GM19351 (cell line): Measurements from ENCODE around the gene ASB7.

Experiments
- ATAC-seq: cut with Tn5 transposase; IDR thresholded peaks from one replicate; pipeline ENCODE4 v1.9.1; 2021; ENCODE audit warnings: mild to moderate bottlenecking, moderate library complexity; ENCODE audit not compliant: unreplicated experiment

Gene ASB7

DNA sequence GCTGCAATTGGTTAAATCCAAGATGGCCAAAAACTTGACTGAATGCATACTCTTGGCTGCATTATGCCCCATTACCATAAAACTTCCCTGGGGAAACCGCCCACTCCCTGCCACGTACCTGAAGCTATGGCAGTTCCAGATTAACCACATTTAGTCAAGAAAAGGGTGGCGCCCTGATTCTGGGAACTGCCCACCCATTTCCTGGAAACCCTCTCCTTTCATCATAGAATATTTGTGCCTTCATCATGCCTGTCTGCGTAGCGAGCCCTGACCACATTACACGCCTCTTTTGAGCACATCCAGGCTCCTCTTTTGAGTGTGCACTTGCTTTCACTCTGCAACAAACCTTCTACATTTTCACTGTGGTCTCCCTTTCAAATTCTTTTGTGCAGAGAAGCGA lies 5.6 kb upstream of the ASB7 start:
- peak; percentile 80 for ATAC-seq

DNA sequence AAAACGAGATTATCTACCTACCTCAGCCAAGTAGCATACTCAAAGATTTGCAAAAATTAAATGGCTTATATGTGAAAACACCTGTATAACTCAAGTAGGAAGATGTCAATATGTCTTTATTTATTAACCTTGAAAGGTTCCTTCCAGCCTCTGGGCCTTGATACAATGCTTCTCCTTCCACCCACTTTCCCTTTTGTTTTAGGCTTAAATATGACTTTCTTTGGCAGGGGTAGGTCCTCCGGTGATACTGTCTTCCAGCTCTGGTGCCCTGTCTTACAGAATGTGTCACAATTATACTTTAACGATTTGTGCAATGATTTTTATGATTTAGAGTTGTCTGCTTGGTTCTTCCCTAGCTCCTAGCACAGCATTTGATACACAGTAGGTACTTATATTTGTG lies 4.5 kb upstream of the ASB7 start:
- ATAC-seq: no peak

DNA sequence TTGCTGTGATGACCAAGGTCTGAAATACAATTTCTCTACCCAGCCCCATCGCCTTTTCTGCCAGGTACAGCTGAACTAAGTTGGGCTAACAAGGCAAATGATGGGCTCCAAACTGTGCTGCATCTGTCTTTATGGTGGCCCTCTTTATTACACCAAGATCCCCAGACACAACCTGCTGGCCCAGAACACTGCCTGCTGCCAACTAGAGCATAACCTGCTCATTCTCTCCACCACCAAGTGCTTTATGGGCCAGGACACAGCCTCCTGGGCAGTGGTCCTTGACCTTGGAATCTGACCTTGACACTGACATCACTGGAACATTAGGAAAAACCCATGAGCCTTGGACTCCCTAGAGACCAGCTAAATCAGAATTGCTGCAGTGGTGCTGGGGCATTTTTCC lies 3.7 kb upstream of the ASB7 start:
- no peak for ATAC-seq

DNA sequence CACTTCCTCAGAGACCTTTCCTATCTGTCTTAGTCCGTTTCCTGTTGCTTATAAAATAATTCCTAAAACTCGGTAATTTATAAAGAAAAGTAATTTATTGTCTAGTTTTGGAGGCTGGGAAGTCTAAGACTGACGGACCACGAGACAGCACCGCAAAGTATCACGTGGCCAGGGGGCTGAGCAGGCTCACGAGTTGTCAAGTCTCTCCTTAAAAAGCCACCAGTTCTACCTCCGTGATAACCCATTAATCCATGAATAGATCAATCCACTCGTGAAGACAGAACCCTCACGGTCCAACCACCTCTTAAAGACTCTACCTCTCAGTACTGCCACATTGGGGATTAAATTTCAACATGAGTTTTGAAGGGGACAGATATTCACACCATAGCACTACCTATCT lies 1.2 kb upstream of the ASB7 start:
- no peak for ATAC-seq

DNA sequence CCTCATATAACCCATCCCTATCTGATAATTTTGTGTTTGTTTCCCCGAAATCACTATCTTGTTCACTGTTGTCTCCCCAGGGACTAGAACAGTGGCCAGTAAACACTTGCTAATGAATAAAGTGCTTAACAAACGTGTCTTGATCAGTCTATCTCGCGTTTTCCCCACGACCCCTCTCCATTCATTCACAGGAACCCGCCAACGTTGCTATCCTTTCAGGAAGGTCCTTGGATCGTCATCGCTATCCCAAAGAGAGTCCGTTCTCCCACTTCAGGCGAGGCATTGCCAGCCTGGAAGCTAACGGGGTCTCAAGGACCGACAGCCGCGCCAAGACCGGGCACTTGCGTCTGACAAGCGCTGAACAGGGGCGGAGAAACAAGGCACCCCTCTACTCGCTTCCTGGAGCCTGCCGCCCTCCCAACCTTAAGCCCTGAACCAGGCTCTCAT lies 749 bp upstream of the ASB7 start:
- ATAC-seq: peak; percentile 9

DNA sequence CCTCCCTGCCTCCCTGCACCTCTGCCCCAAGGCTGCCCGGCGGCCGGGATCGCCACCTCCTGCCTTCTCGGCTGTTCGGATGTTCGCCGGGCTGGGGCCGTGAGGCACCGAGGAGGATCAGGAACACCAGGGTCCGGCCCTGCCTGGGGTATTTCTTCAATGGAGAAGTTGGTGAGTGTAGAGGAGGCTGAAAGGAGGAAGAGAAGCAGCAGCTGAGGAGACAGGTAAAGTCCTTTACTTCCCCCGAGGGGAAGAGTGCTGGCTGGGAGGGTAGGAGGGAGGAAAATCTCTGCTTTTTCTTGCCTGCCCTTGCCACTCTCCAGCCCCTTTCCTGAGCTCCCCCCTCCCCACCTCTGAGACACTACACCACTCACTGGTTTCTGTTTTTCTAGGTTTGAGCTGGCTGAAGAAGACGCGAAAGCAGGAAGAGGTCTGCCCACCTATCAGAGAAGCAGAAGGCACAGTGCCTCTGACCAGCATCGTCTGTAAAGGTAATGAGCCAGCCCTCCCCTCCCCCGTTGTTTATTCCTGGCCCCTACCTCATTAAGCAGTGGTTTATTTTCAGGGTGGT lies 519 bp downstream of the ASB7 start:
- ATAC-seq: peak; percentile 48

DNA sequence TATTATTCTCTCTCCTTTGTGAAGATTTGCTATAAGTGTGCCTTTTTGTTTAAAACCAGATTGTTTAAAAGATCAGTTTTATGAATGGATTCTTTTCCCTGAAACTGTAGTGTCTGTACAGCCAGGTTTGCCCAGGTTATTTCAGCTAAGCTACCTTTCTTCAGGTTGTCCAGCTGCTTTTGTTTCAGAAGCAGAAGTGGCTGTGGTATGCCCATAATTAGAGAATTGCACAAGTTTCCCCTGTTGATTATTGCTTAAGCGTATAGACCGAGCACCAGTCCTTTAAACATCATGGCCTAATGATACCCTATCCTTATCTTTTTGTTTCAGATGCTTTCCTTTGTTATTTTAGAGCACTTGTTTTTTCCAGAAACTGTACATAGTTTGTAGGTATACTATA lies 10.2 kb downstream of the ASB7 start:
- ATAC-seq: no peak

DNA sequence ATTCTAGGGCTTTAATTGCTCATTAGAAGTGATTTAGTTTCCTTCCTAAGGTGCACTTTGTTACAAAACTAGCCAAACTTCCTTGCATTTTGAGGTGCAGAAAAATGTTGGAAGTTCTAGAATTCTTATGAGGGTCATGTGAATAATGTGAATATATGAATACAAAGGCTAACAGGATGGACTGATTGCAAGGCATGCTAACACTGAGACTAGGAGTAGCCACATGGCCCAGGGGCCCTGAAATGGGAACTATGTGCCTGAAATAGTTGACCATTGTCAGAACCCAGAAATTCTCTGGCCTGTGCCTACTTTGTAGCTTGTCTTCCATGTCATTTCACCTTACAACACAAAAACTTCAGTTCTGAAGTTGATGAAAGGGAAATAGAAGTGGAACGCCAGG lies 10.8 kb downstream of the ASB7 start:
- no peak for ATAC-seq

DNA sequence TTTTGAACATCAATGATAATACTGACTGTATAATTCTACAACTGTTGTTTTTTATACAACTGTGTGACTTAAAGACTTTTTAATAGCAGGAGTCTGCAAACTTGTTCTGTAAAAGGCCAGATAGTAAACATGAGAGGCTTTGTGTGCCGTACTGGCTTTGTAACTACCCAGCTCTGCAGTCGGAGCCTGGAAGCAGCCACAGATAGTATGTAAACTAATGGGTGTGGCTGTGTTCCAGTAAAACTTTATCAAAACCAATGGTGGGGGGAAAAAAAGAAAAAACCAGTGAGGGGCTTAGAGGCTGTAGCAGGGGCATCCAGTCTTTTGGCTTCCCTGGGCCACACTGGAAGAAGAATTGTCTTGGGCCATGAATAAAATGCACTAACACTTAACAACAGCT lies 11.9 kb downstream of the ASB7 start:
- no peak for ATAC-seq

DNA sequence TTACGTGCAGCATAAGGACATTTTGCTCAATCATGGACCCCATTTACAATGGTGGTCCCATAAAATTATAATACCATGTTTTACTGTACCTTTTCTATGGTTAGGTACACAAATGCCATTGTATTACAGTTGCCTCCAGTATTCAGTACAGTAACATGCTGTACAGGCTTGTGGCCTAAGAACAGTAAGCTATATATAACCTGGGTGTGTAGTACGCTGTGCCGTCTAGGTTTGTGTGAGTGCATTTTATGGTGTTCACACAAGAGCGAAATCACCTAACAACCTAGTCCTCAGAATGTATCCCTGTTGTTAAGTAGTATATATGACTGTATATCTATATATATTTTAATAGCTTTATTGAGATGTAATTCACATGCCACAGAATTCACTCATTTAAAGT lies 12.5 kb downstream of the ASB7 start:
- ATAC-seq: no peak

DNA sequence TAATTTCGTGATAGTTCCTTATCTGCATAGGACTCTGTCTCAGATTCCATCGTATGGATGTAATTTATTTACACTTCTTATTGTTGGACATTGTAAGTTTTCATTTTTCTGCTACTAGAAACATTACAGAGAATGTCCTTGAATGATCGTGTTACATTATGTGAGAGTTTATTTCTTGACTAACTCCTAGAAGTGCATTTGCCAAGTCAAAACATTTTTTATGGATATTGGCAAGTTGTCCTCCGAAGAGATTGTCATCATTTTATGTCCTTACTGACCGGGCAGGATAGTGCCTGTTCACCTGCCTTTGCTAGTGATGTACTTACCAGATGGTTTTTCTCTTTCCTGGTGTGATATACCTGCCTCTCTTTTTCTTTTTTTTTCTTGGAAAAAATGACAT lies 13.4 kb downstream of the ASB7 start:
- no peak for ATAC-seq

DNA sequence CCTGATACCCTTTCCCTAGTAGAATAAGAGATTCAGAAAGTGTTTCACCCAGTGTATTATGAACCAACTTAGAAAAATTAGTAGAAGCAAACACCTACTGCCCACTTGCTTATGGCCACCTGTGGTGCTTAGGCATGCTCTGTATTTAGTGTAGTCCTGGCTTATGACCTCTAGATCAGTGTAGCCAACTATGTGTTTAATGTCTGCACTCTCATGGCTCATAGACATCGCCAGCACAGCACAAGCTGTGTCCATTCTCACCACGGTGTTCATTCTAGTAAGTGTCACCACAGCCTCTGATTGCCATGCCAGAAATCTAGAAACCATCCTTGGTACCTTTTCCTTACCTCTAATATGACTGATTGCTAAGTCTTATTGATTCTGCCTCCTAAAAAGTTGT lies 14.3 kb downstream of the ASB7 start:
- no peak for ATAC-seq

DNA sequence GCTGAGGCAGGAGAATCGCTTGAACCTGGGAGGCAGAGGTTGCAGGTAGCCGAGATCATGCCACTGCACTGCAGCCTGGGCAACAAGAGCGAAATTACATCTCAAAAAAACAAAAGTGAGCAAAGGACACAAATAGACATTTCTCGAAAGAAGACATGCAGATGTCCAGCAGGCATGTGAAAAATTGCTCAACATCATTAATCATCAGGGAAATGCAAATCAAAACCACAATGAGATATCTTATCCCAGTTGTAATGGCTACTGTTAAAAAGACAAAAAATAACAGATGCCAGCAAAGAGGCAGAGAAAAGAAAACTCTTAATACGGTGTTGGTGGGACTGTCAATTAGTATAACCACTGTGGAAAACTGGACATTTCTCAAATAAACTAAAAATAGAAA lies 20.9 kb downstream of the ASB7 start:
- ATAC-seq: no peak

DNA sequence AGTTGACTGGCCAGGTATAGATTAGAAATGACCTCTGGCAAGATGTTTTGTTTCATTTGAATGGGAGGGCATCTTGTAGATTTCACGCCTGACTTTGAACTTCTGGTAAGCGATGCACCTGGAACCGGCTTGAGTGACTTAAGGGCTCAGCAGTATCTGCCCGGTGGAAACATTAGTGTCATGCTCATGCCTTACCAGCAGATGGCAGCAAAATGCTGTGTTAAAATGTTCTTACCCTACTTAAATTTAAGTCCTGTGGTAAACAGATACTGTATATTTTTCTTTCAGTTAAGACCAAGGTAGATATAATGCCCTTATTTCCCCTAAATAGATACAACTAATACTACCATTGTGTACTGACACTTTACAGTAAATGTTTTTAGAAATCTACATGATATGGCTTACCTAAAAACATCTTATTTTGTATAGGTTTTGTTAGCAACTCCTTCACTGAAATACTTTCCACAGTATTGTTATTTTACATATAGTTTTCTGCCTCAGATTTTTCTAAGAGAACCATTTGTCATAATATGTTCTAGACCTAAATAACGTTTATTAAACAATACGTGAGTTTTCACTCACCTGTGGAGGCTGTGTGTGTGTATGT lies 25.5 kb downstream of the ASB7 start:
- ATAC-seq: peak; percentile 93

DNA sequence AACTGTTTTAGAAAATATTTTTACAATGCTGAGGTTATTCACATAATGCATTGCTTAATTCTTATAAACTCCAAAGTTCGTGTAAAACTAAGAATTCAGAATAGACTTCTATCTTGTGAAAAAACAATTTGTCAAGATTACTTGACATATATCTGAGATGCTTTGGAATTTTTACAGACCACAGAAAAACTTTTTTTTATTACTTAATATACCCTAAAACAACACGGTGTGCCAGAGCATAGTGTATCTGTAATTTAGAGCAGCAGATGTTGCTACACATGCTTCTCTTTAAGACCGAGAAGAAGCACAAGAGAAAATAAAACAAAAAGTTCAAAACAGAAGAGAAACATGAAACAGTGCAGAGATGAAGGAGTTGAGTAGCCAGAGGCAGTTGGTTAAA lies 26.4 kb downstream of the ASB7 start:
- no peak for ATAC-seq

DNA sequence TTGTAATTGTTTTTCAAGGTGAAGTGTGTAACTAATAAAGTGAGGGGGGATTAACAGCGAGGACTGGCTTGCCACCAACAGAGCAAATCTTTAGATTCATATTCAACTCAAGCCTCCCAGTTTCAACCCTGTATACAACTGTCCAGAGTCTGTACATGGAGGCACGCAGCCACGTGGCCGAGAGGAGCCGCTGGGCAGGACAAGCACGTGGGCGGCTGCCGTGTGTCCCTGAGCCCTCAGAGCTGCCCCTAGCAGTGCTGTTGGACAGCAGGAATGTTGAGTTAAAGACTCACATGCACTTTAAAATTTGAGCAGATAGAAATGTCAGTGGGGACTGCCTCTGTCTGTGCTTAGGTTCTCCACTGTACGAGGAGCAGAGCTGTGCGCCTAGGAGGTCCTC lies 29.4 kb downstream of the ASB7 start:
- no peak for ATAC-seq

DNA sequence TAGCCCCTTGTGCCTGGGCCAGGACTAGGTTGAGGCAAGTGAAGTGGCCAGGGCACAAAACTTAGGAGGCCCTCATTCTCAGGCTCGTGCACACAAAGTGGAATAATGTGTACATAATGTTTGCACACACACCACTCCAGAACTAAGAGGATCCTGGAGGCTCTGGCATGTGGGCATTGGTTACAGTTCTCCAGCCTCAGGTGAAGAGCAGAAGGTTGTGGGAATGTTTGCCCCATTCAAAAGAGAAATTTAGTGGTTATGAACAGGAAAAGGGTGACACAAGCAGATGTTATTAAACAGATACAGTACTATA lies 31.3 kb downstream of the ASB7 start:
- ATAC-seq: no peak

DNA sequence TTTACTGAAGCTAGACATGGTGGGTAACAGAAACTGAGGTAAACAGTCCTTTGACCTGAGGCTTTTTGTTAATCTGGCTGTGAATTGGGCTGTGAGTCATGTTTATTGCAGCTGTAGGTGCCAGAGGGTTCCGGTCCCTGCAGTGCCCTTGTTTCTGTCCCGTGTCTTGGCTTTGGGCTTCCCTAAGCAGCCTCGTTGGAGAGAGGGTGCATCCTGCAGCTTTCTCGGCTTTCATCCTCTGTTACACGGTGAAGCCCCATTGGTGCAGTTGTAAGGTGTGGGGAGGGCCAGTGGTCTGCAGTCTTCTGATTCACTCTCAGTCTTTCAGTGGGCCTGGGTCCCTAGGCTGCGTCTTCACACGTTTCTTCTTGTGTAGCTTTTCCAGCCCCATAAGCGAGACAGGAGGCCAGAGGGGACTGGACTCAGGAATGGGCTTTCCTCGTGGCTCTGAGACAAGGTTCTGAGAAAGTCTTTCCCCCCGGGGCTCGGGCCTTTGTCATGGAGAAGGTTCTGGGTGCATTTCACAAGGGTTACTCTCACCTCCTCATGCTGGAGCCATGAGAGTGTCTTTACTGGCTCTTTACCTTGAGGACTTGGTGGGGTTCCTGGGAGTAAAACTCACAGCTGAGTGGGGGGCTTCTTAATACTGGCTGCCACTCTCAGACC lies 33.1 kb downstream of the ASB7 start:
- no peak for ATAC-seq

DNA sequence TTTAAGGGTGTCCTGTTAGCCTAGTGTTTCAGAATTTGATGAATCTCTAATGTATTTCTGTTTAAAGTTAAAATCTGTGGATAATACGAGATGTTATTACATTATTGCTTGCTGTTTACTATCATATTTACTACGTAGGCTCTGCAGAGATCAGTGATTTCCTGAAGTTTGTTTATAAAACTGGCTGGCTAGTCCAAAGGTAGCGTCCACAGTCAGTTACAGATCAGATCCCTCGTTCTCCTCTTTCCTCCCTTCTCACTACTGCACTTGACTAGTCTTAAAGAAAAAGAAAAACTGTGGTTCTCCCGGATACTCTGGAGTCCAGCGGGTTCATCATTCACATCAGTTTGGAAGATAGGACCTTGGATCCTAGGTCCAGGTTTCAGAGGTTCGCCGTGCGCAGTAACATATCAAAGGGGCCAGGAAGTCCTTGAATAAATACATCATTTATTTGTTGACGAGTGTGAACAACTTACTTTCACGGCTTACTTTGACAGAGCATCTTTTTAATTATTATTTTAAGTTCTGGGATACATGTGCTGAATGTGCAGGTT lies 35.9 kb downstream of the ASB7 start:
- ATAC-seq: no peak

DNA sequence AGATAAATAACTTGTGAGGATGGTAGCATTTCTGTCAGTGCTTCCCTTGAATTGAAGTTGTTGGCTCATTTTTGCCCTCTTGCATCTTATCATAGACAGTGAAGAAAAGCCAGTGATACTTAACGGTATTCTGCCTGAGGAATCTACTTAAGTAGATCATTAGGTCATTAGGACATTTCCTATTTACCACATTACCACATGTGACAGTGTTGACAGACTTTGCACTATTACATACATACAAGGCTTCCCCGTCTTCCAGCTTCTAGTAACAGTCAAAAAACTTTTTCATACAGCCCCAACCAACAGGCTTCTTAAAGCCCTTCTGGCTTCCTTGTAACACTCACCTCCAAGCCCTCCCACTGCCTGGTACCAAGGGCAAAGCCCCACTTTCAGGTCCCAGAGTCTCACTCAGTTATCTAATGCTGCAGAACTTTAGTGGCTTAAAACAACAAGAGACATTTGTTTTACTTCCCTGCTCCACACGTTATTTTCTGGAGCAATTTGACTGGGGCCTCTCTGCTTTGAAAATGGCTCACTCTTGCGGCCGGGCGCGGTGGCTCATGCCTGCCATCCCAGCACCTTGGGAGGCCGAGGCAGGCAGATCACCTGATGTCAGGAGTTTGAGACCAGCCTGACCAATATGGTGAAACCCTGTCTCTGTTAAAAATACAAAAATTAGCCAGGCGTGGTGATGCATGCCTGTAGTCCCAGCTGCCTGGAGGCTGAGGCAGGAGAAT lies 40.0 kb downstream of the ASB7 start:
- no peak for ATAC-seq

DNA sequence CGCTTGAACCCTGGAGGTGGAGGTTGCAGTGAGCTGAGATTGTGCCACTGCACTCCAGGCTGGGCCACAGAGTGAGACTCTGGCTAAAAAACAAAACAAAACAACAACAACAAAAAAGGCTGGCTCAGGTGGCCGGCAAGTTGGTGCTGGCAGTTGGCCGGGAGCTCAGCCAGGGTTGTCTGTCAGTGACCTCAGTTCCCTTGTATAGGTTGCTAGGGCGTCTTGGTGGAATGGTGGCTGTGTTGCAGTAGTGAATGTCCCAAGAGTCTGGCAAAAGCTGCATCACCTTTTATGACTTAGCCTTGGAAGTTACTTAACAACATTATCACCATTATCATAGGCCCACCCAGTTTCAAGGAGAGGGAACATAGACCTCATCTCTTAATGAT lies 40.6 kb downstream of the ASB7 start:
- ATAC-seq: no peak

DNA sequence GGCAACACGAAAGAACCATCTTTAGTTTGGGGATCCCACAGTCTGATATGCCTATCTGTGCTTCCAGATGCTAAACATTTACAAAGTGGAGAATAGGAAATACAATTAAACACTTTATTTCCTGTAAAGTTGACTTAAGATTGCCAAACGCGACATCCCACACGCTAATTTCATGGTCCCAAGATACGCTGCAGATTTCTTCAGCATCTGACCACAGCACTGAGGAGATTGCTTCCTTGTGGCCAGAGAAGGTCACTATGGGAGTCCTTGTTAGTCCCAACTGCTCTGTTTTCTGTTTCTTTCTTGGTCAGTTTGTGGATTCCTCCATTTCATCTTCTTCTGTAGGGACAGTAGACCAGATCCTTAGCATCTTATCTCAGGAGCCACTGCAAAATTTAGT lies 43.3 kb downstream of the ASB7 start:
- ATAC-seq: no peak
